ENCODE results near the gene TUBB2B.

DNA sequence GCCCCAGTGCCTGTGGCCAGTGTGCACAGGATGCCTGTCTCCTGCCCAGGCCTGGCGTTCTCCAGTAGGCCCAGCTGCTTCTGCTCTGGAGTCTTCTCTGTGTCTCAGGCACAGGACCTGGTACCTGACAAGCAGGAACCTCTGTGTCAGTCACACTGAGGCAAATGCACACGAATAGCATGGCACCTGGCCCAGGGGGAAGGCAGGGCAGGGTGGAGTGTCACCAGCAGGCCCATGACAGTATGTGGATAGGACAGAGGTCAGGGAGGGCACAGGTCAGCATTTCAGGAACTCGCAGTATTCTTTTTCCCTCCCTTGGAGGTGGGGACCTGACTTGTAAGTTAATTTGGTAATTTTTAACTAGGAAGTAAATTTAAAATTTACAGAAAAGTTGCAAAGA is 36.9 kb upstream of the TUBB2B start:
- TF ChIP-seq TCF12 (IDR thresholded peaks at IDR 0.05; ENCODE audit: low read depth) (no peak), CEBPB (IDR thresholded peaks at IDR 0.05) (no peak), FOXM1 (IDR thresholded peaks at IDR 0.05; ENCODE audit: borderline replicate concordance, low read depth) (no peak), RAD21 (IDR thresholded peaks at IDR 0.05; ENCODE audit: low read depth) (no peak), TAF1 (IDR thresholded peaks at IDR 0.05; ENCODE audit: low read depth) (no peak), TEAD4 (IDR thresholded peaks at IDR 0.05) (no peak), EP300 (IDR thresholded peaks at IDR 0.05; ENCODE audit: borderline replicate concordance) (no peak), CREB1 (IDR thresholded peaks at IDR 0.05; ENCODE audit: low read depth) (no peak), NFIC (IDR thresholded peaks at IDR 0.05) (no peak), EGR1 (IDR thresholded peaks at IDR 0.05) (no peak)
- TF ChIP-seq, protein P1, sequence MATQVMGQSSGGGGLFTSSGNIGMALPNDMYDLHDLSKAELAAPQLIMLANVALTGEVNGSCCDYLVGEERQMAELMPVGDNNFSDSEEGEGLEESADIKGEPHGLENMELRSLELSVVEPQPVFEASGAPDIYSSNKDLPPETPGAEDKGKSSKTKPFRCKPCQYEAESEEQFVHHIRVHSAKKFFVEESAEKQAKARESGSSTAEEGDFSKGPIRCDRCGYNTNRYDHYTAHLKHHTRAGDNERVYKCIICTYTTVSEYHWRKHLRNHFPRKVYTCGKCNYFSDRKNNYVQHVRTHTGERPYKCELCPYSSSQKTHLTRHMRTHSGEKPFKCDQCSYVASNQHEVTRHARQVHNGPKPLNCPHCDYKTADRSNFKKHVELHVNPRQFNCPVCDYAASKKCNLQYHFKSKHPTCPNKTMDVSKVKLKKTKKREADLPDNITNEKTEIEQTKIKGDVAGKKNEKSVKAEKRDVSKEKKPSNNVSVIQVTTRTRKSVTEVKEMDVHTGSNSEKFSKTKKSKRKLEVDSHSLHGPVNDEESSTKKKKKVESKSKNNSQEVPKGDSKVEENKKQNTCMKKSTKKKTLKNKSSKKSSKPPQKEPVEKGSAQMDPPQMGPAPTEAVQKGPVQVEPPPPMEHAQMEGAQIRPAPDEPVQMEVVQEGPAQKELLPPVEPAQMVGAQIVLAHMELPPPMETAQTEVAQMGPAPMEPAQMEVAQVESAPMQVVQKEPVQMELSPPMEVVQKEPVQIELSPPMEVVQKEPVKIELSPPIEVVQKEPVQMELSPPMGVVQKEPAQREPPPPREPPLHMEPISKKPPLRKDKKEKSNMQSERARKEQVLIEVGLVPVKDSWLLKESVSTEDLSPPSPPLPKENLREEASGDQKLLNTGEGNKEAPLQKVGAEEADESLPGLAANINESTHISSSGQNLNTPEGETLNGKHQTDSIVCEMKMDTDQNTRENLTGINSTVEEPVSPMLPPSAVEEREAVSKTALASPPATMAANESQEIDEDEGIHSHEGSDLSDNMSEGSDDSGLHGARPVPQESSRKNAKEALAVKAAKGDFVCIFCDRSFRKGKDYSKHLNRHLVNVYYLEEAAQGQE (IDR thresholded peaks at IDR 0.05; ENCODE audit: low read depth), result no peak
- TF ChIP-seq, protein P2, sequence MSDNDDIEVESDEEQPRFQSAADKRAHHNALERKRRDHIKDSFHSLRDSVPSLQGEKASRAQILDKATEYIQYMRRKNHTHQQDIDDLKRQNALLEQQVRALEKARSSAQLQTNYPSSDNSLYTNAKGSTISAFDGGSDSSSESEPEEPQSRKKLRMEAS (IDR thresholded peaks at IDR 0.05), result no peak
- TF ChIP-seq, protein P3, sequence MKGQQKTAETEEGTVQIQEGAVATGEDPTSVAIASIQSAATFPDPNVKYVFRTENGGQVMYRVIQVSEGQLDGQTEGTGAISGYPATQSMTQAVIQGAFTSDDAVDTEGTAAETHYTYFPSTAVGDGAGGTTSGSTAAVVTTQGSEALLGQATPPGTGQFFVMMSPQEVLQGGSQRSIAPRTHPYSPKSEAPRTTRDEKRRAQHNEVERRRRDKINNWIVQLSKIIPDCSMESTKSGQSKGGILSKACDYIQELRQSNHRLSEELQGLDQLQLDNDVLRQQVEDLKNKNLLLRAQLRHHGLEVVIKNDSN (IDR thresholded peaks at IDR 0.05), result no peak

Data from Ishikawa (cell line).